Fibroblast of lung (primary cell): ENCODE results near the gene RNASEH2A.

Experiments used
- CTCF ChIP-seq, 2 donors: IDR thresholded peaks in 1 of 2; conservative IDR thresholded peaks in 1 of 2; 1 replicate in 1 of 2; 2 replicates in 1 of 2; pipeline ENCODE4 v1.5.1; 2011 to 2012; ENCODE audit warnings: low read length in 2 of 2, control low read depth in 1 of 2, inconsistent platforms in 1 of 2, low read depth in 1 of 2, mild to moderate bottlenecking in 1 of 2
- EZH2 ChIP-seq: IDR thresholded peaks from 2 replicates; pipeline ENCODE4 v1.5.1; 2012; ENCODE audit warnings: low read length, control low read depth, mild to moderate bottlenecking; ENCODE audit errors: missing control alignments

DNA sequence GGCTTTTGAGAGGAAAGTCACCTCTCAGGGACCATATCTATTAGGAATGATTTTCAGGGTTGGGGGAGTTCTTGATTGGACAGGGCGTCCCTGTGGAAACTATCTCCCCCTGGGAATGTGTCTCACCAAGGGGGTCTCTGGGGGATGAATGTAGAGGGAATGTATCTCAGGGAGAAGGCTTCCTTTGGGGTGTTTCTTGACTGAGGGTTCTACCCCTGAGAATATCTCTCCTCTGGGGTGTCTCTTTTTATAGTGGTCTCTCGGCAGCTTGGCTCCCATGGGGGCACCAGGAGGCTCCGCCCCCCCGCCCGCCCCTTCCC, 27.0 kb downstream of the RNASEH2A start:
- TF ChIP-seq CTCF (conservative IDR thresholded peaks at IDR 0.05 in 1 of 2, IDR thresholded peaks at IDR 0.05 in 1 of 2; ENCODE audit: low read depth in 1 of 2, low read length in 2 of 2) (no peak), EZH2 (no peak)
